HuH-7 (cell line): ENCODE data around the gene LGSN.
"Not testable (repeated sequence)": the region's sequence is repeated elsewhere in the genome, so short reads cannot be mapped to it uniquely, and the experiment has no call there.

Experiments
- DNase-seq: peaks from one replicate; pipeline ENCODE4 v3.0.0; 2011; ENCODE audit warnings: low spot score

Gene LGSN

GRCh38 chr6:63305277-63305676 lies 14.5 kb downstream of the LGSN start:
- no peak for DNase-seq

DNA sequence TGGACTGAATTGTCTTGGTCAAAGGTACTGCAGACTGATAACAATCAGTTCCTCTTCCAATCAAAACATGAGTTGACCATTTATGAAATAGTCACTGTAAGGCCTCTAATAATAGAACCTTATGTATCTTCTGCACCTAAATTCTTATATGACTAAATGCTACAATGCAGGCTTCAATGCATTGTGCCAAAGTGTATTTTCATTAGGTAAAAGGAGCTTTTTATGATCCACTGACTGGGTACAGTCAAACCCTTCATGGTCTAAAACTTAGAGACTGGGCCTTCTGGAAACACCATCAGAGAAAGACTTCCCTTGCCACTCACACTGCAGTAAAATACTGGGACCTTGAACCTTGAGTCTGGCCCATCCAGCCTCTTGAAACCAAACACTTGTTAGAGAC lies 16.3 kb downstream of the LGSN start:
- no peak for DNase-seq

DNA sequence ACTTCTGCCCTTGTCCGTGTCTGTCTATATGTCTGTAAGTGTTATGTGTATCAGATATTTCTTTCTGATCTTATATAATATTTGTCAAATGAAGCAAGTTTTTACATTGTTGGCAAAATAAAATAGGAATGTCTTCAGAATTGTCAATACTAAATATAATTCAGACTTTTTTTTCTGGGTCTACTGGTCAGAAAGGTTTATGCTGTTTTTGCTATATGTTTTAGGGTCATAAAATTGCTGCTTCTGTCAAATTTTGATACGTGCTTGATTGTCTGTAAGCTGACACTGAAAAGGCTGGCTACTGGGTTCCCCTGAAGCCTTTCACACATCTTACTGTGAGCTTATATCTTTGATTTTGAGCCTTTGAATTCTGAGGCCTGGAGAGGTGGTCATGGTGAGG lies 20.1 kb downstream of the LGSN start:
- no peak for DNase-seq

- DNase-seq, result no peak
Observed at GRCh38 chr6:63295553-63296194, 24.1 kb downstream of the LGSN start.

DNA sequence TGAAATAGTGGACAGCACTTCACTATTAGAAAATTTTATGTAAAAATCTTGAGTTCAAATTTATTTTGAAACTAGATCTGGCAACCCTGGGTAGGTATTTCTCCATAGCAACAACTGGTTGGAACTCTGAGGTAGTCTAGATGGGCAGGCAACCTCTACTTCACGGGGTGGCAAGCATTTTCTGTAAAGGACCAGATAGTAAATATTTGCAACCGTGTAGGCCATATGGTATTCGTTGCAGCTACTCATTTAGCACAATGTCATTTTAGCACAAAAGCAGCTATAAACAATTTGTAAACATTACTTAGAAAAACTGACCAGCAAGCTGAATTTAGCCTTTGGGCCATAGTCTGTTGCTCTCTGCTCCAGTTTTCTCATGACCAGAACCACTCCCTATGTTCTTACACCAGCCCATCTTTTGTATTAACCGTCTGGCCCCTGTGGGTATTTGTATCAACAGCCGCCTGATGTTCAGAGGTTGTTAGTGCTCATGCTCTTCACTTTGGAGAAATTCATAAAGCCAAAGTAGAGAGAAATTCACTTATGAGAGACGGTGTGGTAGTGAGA lies 29.2 kb downstream of the LGSN start:
- DNase-seq, result no peak

DNA sequence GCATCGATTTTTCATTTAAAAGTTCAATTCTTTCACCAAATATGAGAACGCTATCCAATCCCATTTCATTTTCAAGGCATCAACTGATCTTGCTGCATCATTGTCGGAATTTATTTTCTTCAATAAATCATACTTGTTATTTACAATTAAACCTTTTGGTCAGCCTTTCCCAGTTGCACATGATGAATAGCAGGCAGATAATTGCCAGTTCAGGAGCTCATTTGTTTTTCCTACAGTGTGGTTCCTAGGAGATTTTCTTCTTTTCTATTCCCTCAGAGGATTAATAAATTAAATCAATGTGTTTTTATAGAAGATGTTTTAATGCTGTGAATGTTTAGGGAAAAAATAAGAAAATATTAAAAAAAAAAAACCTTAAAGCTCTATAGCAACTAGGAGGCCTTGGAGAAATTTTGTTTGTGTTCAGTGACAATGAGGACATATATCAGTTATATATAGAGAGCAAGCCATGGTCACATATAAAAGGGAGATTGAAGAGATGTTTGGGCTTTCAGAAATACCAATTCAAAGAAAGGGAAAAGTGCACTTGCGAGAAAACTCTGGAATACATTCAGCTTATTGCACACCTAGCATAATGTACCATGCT lies 30.4 kb downstream of the LGSN start:
- no peak for DNase-seq

DNA sequence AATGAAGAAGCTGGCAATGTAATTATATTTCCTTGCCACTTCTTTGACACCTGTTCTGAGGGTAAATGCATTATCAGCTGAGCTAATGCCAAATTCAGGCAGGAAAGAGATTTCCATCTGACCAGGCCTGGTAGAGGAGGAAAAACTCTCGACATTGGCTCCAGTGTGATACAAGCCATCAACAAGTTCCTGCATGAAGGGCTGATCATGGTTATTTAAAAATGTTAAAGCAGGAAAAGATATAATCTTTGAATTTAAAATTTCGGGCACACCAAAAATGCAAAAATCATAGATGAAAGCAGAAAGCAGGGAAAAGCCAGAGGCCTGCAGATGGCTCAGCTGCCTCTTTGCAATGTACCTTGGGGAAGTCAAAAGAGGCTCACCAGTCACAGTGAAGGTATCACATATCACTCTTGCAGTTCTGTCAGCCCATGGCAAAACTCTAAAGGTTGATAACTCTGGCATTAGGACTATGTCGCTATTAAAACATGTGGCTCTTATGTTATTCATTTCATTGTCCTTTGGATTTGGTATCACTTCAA lies 39.1 kb downstream of the LGSN start:
- DNase-seq, result no peak

- no peak for DNase-seq
Observed at GRCh38 chr6:63278916-63279315, 40.9 kb downstream of the LGSN start.

GRCh38 chr6:63275953-63276352 lies 43.8 kb downstream of the LGSN start:
- DNase-seq, result no peak

DNA sequence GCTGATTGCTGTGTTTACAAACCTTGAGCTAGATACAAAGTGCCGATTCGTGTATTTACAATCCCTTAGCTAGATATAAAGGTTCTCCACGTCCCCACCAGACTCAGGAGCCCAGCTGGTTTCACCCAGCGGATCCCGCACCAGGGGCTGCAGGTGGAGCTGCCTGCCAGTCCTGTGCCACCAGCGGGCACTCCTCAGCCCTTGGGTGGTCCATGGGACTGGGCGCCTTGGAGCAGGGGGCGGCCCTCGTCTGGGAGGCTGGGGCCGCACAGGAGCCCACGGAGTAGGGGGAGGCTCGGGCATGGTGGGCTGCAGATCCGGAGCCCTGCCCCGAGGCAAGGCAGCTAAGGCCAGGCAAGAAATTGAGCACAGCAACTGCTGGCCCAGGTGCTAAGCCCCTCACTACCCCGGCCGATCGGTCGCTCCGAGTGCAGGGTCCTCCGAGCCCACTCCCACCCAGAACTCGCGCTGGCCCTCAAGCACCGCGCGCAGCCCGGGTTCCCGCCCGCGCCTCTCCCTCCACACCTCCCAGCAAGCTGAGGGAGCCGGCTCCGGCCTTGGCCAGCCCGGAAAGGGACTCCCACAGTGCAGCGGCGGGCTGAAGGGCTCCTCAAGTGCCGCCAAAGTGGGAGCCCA lies 44.9 kb downstream of the LGSN start:
- not testable (repeated sequence) for DNase-seq

DNA sequence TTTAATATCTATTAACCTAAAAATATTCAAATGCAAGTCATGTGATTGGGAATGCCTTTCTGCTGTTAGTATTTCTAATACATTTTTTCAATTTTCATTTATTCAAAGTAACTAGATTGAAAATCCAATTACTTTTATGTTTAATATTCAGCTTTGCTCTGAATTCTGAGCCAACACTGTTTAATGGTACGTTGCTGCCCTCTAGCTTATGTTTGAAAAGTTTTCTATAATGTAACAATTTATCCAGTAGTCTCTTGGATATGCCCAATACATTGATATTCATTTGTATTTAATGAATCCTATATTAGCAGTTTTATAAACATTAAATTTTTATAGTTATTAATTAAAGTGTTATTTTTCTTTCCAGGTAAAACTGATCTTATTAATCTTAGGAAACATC lies 47.4 kb downstream of the LGSN start:
- DNase-seq, result peak; percentile 51

GRCh38 chr6:63269470-63269869 lies 50.3 kb downstream of the LGSN start:
- DNase-seq, result no peak

DNA sequence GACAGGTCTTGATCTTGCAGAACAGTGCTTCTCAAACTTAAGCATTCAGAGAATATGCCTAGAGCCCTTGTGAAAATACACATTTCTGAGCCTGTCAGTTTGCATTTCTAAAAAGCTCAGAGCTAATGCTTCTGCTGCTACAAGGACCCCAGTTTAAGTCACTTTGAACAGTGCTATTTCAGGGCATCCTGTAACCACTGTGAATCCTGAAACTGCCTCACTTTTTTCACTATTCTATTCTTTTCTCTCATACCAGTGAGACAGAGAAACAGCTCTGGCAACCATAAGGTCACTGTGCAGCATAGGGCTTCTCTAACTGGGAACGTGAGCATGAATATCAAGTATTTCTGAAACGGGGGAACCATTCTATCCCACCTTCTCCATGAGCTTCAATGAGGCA lies 51.2 kb downstream of the LGSN start:
- no peak for DNase-seq

DNA sequence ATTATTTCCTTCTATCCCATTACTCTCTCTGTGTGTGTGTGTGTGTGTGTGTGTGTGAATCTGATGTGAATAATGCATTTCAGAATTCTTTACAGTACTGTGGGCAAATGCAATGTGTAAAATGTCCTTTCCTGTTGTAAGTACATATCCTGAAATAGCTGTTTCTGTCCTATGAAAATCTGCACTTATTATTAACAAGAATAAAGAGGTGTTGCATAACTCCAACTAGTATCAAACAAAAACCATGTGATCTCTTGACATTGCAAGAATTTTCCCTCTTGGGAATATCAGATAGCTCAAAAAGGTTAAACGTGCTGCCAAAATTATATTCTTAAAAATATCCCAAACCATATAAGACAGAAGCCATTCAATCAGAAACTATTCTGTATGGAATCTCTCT lies 52.0 kb downstream of the LGSN start:
- DNase-seq, result no peak

DNA sequence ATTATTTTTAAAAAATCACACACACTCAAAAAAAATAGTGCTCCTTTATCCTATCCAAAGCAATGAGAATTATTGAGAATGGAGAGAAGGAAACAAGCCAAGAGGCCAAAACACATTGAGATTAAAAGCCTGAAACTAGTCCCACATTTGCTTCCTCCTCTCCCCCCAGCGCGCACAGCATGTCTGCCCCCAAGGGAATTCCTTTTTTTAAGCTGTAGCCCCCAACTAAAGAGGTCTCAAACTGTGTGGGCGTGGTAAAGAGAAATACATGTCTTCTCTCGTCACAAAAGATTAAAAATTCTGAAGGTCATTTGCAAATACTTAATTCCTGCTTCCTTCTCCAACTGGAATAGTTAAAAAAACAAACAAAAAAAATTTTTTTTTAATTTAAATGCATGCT lies 52.7 kb downstream of the LGSN start:
- no peak for DNase-seq

DNA sequence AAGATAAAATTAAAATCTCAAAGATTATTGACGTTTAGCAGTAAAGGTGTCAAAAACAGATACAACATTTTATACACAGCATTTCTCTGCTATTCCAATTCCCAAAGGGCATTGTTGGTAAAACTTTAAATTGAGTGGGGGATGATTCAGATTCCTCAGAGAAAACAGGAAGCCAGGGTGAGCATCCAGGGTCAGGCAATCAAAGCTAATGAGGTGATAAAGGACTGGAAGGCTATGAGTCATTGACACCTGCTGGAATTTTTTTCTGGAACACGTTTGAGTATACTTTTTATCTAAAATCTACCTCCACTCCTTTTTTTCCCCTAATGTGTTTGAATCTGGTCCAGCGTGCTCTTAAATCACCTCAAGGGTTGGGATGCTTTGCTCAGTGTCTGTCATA lies 56.3 kb downstream of the LGSN start:
- DNase-seq, result no peak

DNA sequence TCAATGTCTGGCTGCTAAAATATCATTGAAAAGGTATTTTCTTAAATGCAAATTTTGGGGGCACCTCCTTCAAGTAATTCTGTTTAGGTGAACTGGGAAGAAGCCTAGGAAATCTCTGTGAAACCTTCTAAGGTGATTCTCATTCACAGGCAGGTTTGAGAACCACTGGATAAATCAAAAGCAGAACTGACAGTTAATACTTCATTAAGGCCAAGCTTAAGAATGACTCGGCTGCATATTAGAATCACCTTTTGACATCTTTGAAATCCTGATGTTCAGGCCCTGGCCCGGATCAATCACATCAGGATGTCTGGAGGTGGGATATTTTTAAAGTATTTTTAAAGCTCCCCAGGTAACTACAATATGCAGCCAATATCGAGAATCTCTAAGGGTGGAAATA lies 58.0 kb downstream of the LGSN start:
- no peak for DNase-seq

GRCh38 chr6:63259153-63259552 lies 60.6 kb downstream of the LGSN start:
- no peak for DNase-seq

DNA sequence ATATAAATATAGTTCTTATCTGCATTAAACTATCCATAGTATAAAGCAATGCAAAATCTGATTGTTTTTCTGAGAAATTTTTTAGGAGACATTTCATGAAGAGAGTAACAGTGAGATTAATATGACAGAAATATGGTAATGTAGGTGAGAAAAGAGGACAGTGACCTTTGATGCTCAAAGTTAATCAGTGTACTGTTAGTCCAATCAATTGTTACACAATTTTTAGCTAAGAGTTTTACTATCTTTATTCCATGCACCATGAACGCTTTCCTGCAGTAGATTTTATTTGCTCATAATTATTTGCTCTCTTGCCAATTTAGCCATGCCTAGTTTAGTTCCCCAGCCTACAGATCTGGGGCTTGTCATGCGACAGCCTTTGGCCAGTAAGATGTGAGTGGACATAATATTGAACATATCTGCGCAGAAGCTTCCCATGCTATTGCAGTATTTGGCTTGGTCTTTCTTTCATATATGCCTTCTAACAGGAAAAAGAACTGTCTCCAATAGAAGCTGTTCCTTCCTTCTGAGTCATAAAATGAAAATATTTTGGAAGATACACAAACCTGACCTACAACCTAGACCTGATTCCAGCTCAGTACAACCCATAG lies 69.8 kb downstream of the LGSN start:
- DNase-seq, result no peak

DNA sequence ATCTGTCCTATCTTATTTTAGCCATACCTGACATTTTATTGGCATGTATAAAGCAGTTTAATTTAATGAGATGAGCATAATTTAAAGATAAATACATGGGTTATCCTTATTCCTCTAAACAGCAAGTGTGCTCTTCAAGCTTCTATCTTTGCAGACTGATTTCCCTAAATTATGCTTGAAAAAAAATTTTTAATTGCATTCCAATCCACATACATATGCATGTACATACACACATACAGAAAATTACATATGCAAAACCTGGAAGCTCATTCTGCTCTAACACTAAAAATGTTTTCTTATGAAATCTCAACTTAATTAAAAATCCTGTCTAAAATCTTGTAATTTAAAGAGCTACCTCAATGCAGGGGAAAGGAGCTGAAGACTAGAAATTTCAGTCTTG lies 73.2 kb downstream of the LGSN start:
- DNase-seq, result no peak

- no peak for DNase-seq
Observed at GRCh38 chr6:63245909-63246308, 73.9 kb downstream of the LGSN start.

- DNase-seq, result peak; percentile 37
Observed at GRCh38 chr6:63245420-63245819, 74.4 kb downstream of the LGSN start.

- DNase-seq, result peak; percentile 26
Observed at GRCh38 chr6:63236398-63236817, 83.4 kb downstream of the LGSN start.
